Endothelial cell of umbilical vein (primary cell): ENCODE data around the gene SART3. TPM values are rescaled to one million over a fixed set of nuclear protein-coding genes. Genes with fewer than 3 reads are reported as not detected.

Source experiments
- BruUV-seq: library from RNA; stranded (reverse); fragments of 400-500 nt; replicated peaks from 2 replicates; lab custom pipeline; 2021; lab: Mats Ljungman, UMichigan
- CTCF ChIA-PET: fragments of 300-600, 350-600 bp; sonication (Branson Sonifier 250); formaldehyde crosslinking; loops from one replicate; lab custom pipeline; 2021; ENCODE audit warnings: antibody characterized with exemption, inconsistent platforms; lab: Charles Lee
- POLR2A ChIA-PET: fragments of 300-600, 350-600 bp; sonication (Branson Sonifier 250); formaldehyde crosslinking; loops from one replicate; lab custom pipeline; 2021; ENCODE audit warnings: antibody characterized with exemption, inconsistent platforms; lab: Charles Lee
- DNase-seq: peaks from one replicate; pipeline ENCODE4 v3.0.0-alpha.2; 2011; ENCODE audit warnings: low read depth, low spot score
- FAIRE-seq: peaks from 2 replicates; lab custom pipeline; 2011; peaks lifted over from hg19 to GRCh38; lab: Jason Lieb, UNC
- H2AFZ ChIP-seq: 2 replicates; pipeline ENCODE4 v1.6.0; 2012; ENCODE audit warnings: low read depth, low read length, control low read depth, inconsistent platforms
- H3K27ac ChIP-seq: 2 replicates; pipeline ENCODE4 v1.5.1; 2011; ENCODE audit warnings: low read depth, mild to moderate bottlenecking, control low read depth, low read length, moderate library complexity; ENCODE audit not compliant: insufficient read depth
- H3K27me3 ChIP-seq, 2 experiments: 2 replicates each; pipeline versions ENCODE4 v1.6.0 to v1.6.1; 2011; ENCODE audit warnings: low read length in 2 of 2, mixed read lengths in 1 of 2; ENCODE audit not compliant: control insufficient read depth in 2 of 2, insufficient read depth in 2 of 2
- H3K36me3 ChIP-seq, 2 experiments: 2 replicates in 1 of 2; 3 replicates in 1 of 2; pipeline ENCODE4 v1.5.1; 2011; ENCODE audit warnings: low read length in 2 of 2, mild to moderate bottlenecking in 1 of 2, moderate library complexity in 1 of 2; ENCODE audit not compliant: control insufficient read depth in 2 of 2, insufficient read depth in 2 of 2; ENCODE audit errors: extremely low read depth in 1 of 2
- H3K4me1 ChIP-seq: 3 replicates; pipeline ENCODE4 v1.5.1; 2011; ENCODE audit warnings: mild to moderate bottlenecking, low read length; ENCODE audit not compliant: control insufficient read depth, insufficient read depth; ENCODE audit errors: extremely low read depth
- H3K4me2 ChIP-seq: 2 replicates; pipeline ENCODE4 v1.6.1; 2011; ENCODE audit warnings: low read length, control low read depth, mixed read lengths; ENCODE audit not compliant: insufficient read depth
- H3K4me3 ChIP-seq, 3 experiments: fragments of 200-600 bp in 1 of 3; sonication (generic), shearing (Covaris generic) in 1 of 3; replicated peaks in 1 of 3; 2 replicates each; pipeline ENCODE4 v1.5.1; 2011 to 2016; ENCODE audit warnings: control low read depth in 3 of 3, low read length in 3 of 3, mild to moderate bottlenecking in 2 of 3, inconsistent platforms in 1 of 3, low read depth in 1 of 3, moderate library complexity in 1 of 3; ENCODE audit not compliant: insufficient read depth in 1 of 3
- H3K79me2 ChIP-seq: 2 replicates; pipeline ENCODE4 v1.6.0; 2012; ENCODE audit warnings: low read length, inconsistent platforms; ENCODE audit not compliant: control insufficient read depth, insufficient read depth
- H3K9ac ChIP-seq: replicated peaks from 2 replicates; pipeline ENCODE3; 2011; ENCODE audit warnings: low read length, control low read depth; ENCODE audit not compliant: insufficient read depth; ENCODE audit errors: extremely low read depth
- H3K9me1 ChIP-seq: replicated peaks from 3 replicates; pipeline ENCODE4 v1.6.0; 2011; ENCODE audit warnings: mild to moderate bottlenecking, low read length; ENCODE audit not compliant: control insufficient read depth, insufficient read depth; ENCODE audit errors: extremely low read depth
- H3K9me3 ChIP-seq: replicated peaks from 2 replicates; pipeline ENCODE4 v1.5.1; 2012; ENCODE audit warnings: low read length, inconsistent platforms; ENCODE audit not compliant: control insufficient read depth, insufficient read depth
- H4K20me1 ChIP-seq: replicated peaks from 2 replicates; pipeline ENCODE3; 2011; ENCODE audit warnings: mild to moderate bottlenecking, low read length; ENCODE audit not compliant: control insufficient read depth, insufficient read depth; ENCODE audit errors: extremely low read depth
- EZH2 ChIP-seq: IDR thresholded peaks from 2 replicates; pipeline ENCODE4 v1.6.1; 2012; ENCODE audit warnings: borderline replicate concordance, low read depth, mild to moderate bottlenecking, moderate library complexity, low read length, inconsistent platforms; ENCODE audit not compliant: severe bottlenecking
- FOS ChIP-seq: IDR thresholded peaks from 2 replicates; pipeline ENCODE4 v1.6.1; 2011; ENCODE audit warnings: mild to moderate bottlenecking, low read length, moderate library complexity, borderline replicate concordance; ENCODE audit not compliant: insufficient read depth
- GATA2 ChIP-seq: IDR thresholded peaks from 2 replicates; pipeline ENCODE4 v1.7.0; 2011; ENCODE audit warnings: low read depth, mild to moderate bottlenecking, moderate library complexity, mixed read lengths, low read length; ENCODE audit not compliant: insufficient read length, insufficient read depth
- JUN ChIP-seq: IDR thresholded peaks from 2 replicates; pipeline ENCODE4 v1.6.1; 2011; ENCODE audit warnings: borderline replicate concordance, low read depth; ENCODE audit not compliant: insufficient read length, insufficient read depth
- MYC ChIP-seq: IDR thresholded peaks from one replicate; pipeline ENCODE4 v1.6.1; 2011; ENCODE audit warnings: mild to moderate bottlenecking, low read depth, low read length
- POLR2A ChIP-seq: IDR thresholded peaks from 2 replicates; pipeline ENCODE4 v1.6.1; 2012; ENCODE audit warnings: low read depth, mild to moderate bottlenecking, control low read depth, low read length
- POLR2AphosphoS5 ChIP-seq: IDR thresholded peaks from 2 replicates; pipeline ENCODE4 v1.6.1; 2012; ENCODE audit warnings: low read depth, mild to moderate bottlenecking, control low read depth, low read length, moderate library complexity; ENCODE audit not compliant: insufficient read depth
- dilution Hi-C: fragments of 300-500 bp; cut with MboI; formaldehyde crosslinking; loops from one replicate; pipeline ENCODE4 v1.15.0; 2019; ENCODE audit warnings: low sequenced_read_pairs; ENCODE audit not compliant: extremely low pct_ligation_motif_present
- intact Hi-C: fragments of 100-400 bp; cut with micrococcal nuclease; formaldehyde crosslinking; loops from one replicate; pipeline ENCODE4 v1.10.0; 2022
- polyA plus RNA-seq, 4 experiments: library from polyadenylated mRNA; depleted of rRNA in 3 of 4; stranded (reverse) in 3 of 4; unstranded in 1 of 4; fragments of >200 nt; gene quantifications; 2 replicates each; pipeline versions ENCODE4 v1.2.1 to v1.2.3, GENCODE V29; 2011 to 2012; ENCODE audit warnings: missing spikeins in 1 of 4
- total RNA-seq: library from RNA; stranded (reverse); gene quantifications from 2 replicates; pipeline ENCODE4 v1.2.3, GENCODE V29; 2021
- TF ChIP-seq, protein P1 (sequence below), 2 donors: IDR thresholded peaks; 1 replicate in 1 of 2; 2 replicates in 1 of 2; pipeline ENCODE4 v1.5.1; 2011; ENCODE audit warnings: low read length in 2 of 2, mild to moderate bottlenecking in 2 of 2, moderate library complexity in 2 of 2, control low read depth in 1 of 2, inconsistent platforms in 1 of 2, low read depth in 1 of 2; ENCODE audit not compliant: insufficient read depth in 1 of 2; ENCODE audit errors: extremely low read depth in 1 of 2
- TF ChIP-seq, protein P2 (sequence below): IDR thresholded peaks from 2 replicates; pipeline ENCODE4 v1.6.1; 2011; ENCODE audit not compliant: insufficient read depth, insufficient read length

SART3 gene
- total and polyA plus RNA-seq, 2 donors (not counting 3 experiments of a cell fraction or from before 2014, with no cell fraction given): 13.9 to 50.7 TPM

DNA sequence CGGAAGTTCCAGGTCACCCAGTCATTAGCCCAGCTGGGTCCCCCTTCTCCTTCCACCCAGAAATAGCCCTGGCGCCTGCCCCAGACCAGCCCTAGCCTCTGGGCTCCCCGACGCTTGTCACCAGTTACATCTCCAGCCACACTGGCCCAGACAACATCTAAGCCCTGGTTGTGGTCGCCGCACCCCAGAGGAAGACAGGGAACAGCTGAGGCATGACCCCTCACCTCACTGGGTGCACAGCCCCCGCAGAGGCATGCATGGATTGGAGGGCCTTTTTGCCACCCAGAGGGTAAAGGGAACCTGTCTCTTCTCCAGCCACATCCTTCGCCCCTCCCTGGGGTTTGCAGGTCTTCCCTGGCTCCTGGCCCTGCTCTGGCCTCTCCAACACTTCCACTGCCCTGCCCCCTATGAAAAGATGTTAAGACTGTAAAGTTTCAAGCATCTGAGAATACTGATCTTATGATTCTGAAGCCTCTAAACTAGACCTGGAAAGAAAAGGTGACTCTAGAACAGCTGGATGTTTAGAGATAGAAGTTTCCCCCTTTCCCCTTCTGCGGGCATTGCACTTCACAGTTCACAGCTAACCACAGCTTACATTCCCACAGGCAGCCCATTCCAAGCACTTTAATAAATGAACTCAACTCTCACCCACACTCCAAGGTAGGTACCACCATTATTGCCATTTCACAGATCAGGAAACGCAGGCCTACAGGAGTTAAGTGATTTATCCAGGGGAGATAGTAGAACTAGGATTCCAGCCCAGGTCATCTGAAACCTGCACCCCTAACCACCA lies 22.2 kb upstream of the SART3 start:
- H3K36me3 ChIP-seq: no peaks in the 10 kb centered on the region
- H2AFZ ChIP-seq: no peak overlapping the region
- intact Hi-C loops (no loop called here), dilution Hi-C loops (no loop called here)
- no peak for DNase-seq
- H3K4me3 ChIP-seq: no peak overlapping the region
- ChIA-PET CTCF (no interaction called here), POLR2A (interaction anchor here (0.5 kb wide), 1 partner anchor 18 kb away, joined by 3 read pairs; no protein-coding TSS in a partner anchor)
- H3K9me3 ChIP-seq: no peaks in the 10 kb centered on the region
- no peaks in the 10 kb centered on the region for H4K20me1 ChIP-seq
- no peak overlapping the region for H3K4me2 ChIP-seq
- no peak overlapping the region for H3K27ac ChIP-seq
- no TSS peak for BruUV-seq
- H3K9me1 ChIP-seq: no peaks in the 10 kb centered on the region
- no peak for FAIRE-seq
- no peak for TF ChIP-seq GATA2
- TF ChIP-seq EZH2: no peak
- H3K4me1 ChIP-seq: no peaks in the 10 kb centered on the region
- H3K79me2 ChIP-seq: no peaks in the 10 kb centered on the region
- H3K9ac ChIP-seq: no peak overlapping the region
- H3K27me3 ChIP-seq: no peaks in the 10 kb centered on the region

DNA sequence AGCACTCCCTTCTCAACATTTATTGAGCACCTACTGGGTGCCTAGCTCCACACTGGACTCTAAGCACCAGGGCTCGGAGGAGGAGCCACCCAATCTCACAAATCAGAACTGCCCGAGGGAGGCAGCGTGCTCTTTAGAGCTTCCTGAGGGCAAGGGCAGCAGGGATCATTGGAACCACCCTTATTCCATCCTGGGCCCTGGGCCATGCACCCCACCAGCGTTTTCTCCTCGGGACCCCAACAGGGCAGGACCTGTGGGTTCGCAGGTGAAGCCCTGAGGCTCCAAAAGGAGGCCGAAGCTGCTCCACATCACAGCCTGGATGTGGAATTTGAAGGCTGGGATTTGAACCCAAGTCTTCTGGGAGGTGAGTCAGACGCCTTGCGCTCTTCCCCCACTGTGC lies 21.5 kb upstream of the SART3 start:
- Histone ChIP-seq H3K9me1 (no peaks in the 10 kb centered on the region), H3K27ac (no peak overlapping the region), H3K9ac (no peak overlapping the region), H3K36me3 (no peaks in the 10 kb centered on the region), H2AFZ (no peak overlapping the region), H3K4me3 (no peak overlapping the region), H3K9me3 (no peaks in the 10 kb centered on the region), H3K4me2 (no peak overlapping the region), H3K27me3 (no peaks in the 10 kb centered on the region), H4K20me1 (no peaks in the 10 kb centered on the region), H3K79me2 (no peaks in the 10 kb centered on the region), H3K4me1 (no peaks in the 10 kb centered on the region)
- POLR2A ChIA-PET: interaction anchor here (0.5 kb wide), 1 partner anchor 19 kb away, joined by 3 read pairs; no protein-coding TSS in a partner anchor
- FAIRE-seq (no peak), DNase-seq (no peak)
- dilution Hi-C loops (no loop called here), intact Hi-C loops (no loop called here)
- no TSS peak for BruUV-seq
- no peak for TF ChIP-seq POLR2AphosphoS5
- TF ChIP-seq, protein P1, sequence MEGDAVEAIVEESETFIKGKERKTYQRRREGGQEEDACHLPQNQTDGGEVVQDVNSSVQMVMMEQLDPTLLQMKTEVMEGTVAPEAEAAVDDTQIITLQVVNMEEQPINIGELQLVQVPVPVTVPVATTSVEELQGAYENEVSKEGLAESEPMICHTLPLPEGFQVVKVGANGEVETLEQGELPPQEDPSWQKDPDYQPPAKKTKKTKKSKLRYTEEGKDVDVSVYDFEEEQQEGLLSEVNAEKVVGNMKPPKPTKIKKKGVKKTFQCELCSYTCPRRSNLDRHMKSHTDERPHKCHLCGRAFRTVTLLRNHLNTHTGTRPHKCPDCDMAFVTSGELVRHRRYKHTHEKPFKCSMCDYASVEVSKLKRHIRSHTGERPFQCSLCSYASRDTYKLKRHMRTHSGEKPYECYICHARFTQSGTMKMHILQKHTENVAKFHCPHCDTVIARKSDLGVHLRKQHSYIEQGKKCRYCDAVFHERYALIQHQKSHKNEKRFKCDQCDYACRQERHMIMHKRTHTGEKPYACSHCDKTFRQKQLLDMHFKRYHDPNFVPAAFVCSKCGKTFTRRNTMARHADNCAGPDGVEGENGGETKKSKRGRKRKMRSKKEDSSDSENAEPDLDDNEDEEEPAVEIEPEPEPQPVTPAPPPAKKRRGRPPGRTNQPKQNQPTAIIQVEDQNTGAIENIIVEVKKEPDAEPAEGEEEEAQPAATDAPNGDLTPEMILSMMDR (IDR thresholded peaks at IDR 0.05; ENCODE audit: extremely low read depth in 1 of 2, insufficient read depth in 1 of 2, low read depth in 1 of 2, low read length in 2 of 2): no peak
- TF ChIP-seq FOS: no peak
- no peak for TF ChIP-seq EZH2
- TF ChIP-seq GATA2: no peak
- TF ChIP-seq MYC: no peak
- TF ChIP-seq, protein P2, sequence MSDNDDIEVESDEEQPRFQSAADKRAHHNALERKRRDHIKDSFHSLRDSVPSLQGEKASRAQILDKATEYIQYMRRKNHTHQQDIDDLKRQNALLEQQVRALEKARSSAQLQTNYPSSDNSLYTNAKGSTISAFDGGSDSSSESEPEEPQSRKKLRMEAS: no peak
- TF ChIP-seq POLR2A: no peak
- TF ChIP-seq JUN: no peak
- CTCF ChIA-PET: no interaction called here
